Ureter (tissue), 1 donor: Measurements from ENCODE around the gene HECTD4. TPM values are rescaled to one million over a fixed set of nuclear protein-coding genes. Genes with fewer than 3 reads are reported as not detected.
"Not testable (repeated sequence)": the region's sequence is repeated elsewhere in the genome, so short reads cannot be mapped to it uniquely, and the experiment has no call there.

Source experiments
- DNase-seq: peaks from one replicate; pipeline ENCODE4 v3.0.0-alpha.2; 2020; ENCODE audit warnings: low spot score
- total RNA-seq: library from RNA; stranded (reverse); gene quantifications from one replicate; pipeline ENCODE4 v1.2.4, GENCODE V29; 2023
- donor health status: DM: yes; HTN: yes; CAD: no.

The HECTD4 gene
- total RNA-seq, 1 donor from 2014 or later, result 68.2 TPM

DNA sequence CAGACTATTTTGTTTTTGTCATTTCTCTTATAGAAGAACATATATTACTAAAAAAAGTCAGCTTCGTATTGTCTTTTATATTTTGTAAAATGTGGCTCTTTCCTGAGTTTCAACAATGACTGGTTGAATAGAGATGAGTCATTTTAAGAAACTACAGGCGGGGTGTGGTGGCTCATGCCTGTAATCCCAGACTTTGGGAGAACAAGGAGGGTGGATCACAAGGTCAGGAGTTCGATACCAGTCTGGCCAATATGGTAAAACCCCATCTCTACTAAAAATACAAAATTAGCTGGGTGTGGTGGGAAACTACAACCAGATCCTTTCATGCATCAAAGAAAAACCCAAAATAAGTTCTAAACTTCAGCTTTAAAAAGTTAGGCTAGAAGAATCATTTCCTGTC, 28.8 kb downstream of the HECTD4 start:
- DNase-seq, result no peak

DNA sequence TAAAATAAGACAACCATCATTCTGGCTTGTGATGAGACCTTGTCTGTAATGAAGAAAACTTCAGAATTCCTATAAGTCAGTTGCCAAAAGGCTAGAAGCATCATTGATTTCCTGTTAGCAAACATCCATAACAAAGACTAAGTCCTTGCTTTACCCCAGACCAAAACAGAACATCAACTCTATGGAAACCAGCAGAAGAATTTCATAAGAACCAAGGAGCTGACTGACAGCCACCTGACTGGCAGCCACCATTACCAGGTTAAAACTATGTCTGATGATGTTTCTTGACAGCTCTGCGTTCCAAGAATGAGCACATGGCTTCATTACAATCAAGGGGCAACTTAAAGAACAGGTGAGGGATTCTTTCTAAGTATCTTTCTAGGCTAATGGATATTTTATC, 29.3 kb downstream of the HECTD4 start:
- no peak for DNase-seq

DNA sequence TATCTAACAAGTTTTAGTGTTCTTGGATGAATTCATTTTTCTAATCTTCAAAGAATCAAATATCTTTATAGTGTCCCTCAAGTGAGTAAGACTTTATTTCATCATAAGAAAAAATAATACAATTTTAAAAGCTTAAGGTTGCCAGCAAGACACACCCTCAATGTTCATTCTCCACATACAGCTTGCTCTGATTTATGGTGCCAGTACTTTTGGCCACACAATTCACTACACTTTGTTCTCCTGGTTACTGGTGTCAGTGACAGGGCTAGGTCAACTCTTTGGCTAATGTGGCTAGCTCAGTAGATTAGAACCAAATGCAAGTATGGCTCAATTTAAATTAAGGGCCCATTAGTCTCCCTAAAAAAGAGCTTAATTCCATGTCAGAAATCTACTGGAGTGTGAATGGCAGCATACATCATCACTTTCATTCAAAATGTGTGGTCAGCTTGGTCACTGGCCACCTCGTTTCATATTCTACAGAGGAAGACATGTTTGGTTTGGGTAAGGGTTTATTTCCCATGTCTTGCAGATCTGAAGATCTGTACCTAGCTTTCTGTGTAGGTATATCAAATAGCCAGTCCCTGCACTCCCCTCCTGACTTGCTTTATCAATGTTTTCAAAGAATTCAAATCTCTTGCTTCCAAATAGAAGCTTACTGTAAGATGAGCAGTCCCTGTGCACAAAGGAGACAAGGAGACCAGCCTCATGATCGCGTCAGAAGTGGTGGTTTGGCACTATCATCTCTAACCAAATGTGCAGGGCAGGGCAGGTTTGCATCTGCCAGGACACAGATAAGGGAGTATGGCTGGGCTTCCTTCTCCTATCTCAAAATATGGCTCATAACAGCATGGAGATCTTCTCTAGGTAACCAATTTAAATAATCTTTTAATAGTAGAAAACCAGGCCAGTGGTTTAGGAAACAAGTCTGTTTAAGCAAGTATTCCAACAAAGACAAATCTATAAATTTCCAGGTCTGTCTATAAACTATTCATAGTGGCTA, 31.3 kb downstream of the HECTD4 start:
- DNase-seq, result no peak

DNA sequence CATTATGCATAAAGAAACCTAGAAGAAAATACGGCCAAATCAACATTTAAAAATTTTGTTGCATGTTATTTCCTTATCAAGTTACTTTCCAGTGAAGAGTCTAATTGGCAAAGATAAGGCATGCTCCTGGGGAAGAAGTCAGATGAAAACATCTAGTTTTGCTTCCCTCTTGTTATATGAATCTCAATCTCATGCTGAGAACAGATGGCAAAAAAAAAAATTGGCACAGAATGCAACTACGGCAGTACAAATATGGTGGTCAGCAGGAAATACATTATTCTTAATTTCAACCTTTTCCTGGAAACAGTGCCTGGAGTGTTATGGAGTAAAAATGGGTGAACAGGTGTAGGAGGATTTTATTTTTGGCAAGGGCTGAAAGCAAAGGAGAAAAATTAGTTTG, 32.8 kb downstream of the HECTD4 start:
- no peak for DNase-seq

DNA sequence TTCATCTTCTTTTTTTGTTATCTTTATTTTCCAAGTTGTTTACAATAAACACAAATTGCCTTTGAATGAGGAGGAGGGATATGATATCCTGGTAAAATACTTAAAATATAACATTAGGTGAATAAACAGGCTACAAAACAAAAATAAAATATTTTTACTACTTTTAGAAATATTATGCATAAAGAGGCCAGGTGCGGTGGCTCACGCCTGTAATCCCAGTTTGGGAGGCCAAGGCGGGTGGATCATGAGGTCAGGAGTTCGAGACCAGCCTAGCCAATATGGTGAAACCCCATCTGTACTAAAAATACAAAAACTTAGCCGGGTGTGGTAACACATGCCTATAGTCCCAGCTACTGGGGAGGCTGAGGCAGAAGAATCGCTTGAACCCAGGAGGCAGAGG, 33.3 kb downstream of the HECTD4 start:
- DNase-seq, result not testable (repeated sequence)

DNA sequence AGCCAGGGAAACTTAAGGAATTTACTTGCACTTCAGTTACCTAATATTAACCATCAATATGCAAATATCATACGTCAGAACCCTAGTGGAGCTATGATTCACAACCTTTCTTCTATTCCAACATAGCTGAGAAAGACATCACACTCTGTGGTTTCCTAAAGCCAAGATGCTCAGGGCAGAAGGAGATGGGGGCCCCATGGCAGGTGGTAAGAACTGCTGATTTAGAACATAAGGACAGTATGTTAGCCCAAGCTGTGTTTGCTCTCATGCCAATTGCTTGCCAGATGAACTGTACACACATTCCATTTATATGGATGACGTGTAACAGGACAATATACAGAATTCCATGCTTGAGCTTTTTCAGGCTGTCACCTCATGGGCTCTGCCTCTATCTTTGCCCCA, 34.6 kb downstream of the HECTD4 start:
- no peak for DNase-seq

- no peak for DNase-seq
Observed at GRCh38 chr12:112346194-112346593, 36.0 kb downstream of the HECTD4 start.

- DNase-seq, result no peak
Observed at GRCh38 chr12:112344220-112344619, 38.0 kb downstream of the HECTD4 start.

- no peak for DNase-seq
Observed at GRCh38 chr12:112342587-112342986, 39.6 kb downstream of the HECTD4 start.

GRCh38 chr12:112341046-112341825, 41.0 kb downstream of the HECTD4 start:
- DNase-seq, result no peak

DNA sequence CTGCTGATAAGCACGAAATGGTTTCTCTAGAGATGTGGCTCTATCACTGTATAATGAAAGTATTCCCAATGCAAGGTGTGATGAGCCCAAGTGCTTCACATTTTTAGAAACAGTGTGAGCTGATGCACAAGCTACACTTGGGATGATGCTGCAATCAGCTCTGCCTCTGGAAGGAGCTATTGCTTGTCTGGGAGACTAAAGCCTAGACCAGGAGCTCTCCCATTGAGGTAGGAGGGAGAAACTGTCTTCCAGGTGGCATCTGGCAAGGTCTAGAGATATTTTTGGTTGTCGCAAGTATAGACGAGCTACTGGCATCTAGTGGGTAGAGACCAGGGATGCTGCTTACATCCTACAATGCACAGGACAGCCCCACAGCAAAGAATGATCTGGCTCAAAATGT, 42.0 kb downstream of the HECTD4 start:
- DNase-seq, result no peak

DNA sequence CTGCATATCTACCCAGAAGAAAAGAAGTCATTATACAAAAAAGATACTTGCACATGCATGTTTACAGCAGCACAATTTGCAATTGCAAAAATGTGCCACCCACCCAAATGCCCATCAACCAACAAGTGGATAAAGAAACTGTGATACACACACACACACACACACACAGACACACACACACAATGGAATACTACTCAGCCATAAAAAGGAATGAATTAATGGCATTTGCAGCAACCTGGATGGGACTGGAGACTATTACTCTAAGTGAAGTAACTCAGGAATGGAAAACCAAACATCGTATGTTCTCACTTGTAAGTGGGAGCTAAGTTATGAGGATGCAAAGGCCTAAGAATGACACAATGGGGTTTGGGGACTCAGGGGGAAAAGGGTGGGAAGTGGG, 47.2 kb downstream of the HECTD4 start:
- DNase-seq, result not testable (repeated sequence)

DNA sequence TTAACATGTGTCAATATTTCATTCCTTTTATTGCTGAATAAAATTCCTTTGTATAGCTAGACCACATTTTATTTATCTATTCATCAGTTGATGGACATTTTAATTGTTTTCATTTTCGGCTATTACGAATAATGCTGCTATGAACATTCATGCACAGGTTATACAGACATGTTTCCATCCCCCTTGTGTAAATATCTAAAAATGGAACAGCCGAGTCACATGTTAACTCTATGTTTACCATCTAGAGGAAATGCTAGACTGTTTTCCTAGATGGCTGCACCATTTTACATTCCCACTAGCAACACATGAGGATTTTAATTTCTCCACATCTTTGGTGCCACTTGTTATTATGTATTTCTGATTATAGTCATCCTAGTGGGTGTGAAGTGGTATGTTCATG, 49.2 kb downstream of the HECTD4 start:
- no peak for DNase-seq

GRCh38 chr12:112331886-112332285, 50.3 kb downstream of the HECTD4 start:
- no peak for DNase-seq

DNA sequence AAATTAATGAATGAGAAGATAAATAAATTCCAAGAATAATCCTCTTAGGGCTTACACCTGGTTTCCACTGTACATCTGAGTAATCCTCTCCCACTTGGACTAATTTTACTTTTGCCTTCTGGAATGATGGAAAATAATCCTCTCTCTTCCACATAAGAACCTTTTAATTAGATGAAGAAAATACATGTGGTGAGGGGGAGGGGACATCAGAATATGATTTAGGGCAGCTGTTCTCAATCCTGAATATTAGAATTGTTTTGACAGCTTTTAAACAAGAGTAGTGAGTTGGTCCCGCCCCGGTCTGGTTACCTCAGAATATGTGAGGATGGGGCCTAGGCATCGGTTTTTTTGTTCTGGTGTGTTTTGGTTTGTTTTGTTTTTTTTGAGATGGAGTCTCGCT, 51.5 kb downstream of the HECTD4 start:
- DNase-seq, result no peak

DNA sequence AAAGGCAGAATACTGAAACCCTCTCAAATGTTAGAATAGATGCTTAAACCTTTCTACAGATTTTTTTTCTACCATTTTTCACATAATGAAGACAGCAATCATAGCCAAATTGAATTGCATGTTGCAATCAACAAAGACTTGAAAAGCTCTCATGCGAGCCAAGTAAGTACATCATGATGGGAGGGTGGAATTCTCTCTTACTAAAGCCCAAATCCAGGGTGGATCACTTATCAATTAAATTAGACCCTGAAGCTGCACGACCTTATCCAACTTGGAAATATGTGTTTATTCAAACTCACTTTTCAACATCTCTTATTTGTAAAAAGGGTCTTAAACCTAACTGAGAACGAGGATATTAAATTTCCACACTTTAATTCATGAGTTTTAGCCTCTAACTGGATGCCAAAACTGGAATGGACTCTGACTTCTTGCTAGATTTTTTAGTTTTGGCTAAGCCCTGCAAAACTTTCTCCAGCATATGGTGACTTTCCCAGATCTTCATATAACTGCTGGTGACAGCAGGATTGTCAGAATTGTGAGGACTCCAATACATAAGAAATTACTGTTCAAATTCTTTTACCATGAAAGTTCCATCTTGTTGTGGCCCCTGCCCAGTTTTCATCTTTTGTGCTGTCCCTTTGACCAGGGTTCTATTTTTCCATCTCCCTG, 53.6 kb downstream of the HECTD4 start:
- DNase-seq, result no peak

GRCh38 chr12:112327209-112327938, 54.9 kb downstream of the HECTD4 start:
- DNase-seq, result no peak

- DNase-seq, result no peak
Observed at GRCh38 chr12:112325622-112326207, 56.5 kb downstream of the HECTD4 start.

DNA sequence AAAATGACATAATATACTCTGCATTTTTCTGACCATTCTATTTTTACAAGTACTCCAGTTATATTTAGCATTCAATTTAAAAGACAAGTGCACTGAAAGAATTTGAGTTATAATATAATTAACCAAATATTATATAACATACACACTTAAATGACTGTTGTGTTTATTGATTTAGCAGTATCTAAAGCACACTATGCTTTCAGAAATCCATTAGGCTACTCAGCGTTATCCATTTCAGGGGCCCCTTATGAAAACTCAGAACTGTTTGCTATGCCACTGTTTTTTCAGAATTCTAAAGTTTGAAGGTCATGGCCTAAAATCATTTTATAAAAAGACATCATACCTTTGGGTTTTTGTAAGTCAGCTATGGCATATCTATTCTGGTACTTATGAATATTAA, 57.1 kb downstream of the HECTD4 start:
- no peak for DNase-seq

- DNase-seq, result no peak
Observed at GRCh38 chr12:112322882-112323547, 59.2 kb downstream of the HECTD4 start.

DNA sequence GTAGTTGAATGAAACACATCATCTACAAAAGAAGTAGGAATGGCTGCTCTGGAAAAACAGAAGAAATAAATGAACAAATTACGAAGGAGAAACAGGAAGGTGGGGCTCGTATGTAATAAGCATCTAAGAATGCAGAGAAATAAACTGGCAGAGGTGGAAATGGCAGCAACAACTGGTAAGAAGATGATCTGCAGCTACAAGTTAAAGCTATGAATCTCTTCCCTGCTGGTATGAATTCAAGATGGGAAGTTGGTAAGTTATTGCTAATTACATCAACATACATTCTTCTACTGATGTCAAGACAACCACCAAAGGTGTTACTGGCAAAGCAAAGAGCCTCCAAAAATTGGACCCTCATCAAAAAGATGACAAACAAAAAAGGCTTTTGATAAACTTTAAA, 59.8 kb downstream of the HECTD4 start:
- DNase-seq, result no peak
